EL (cell line): ENCODE results near the gene CCDC142.

Experiments used
- DNase-seq: peaks from one replicate; pipeline ENCODE4 v3.0.0-alpha.2; 2016

CCDC142 gene

GRCh38 chr2:74514368-74515270 lies 31.8 kb upstream of the CCDC142 start, which contains the start of gene TLX2:
TLX2 (plus strand) TSS chr2:74514450; CDS start chr2:74514807, 357 bp downstream.
- DNase-seq: peak; percentile 38

GRCh38 chr2:74513605-74514367 lies 31.0 kb upstream of the CCDC142 start:
- no peak for DNase-seq

GRCh38 chr2:74512744-74513604 lies 30.2 kb upstream of the CCDC142 start:
- DNase-seq: no peak

- peak; percentile 24 for DNase-seq
These were observed 28.5 kb upstream of the CCDC142 start for GRCh38 chr2:74511104-74511989.

GRCh38 chr2:74510272-74510671 lies 27.5 kb upstream of the CCDC142 start:
- DNase-seq: no peak

GRCh38 chr2:74507926-74508520 lies 25.2 kb upstream of the CCDC142 start:
- DNase-seq: peak; percentile 68

- peak; percentile 97 for DNase-seq
These were observed 24.5 kb upstream of the CCDC142 start, which contains the start of gene PCGF1 for GRCh38 chr2:74507145-74507925. PCGF1 (minus strand) TSS chr2:74507695; CDS start chr2:74507668, 27 bp downstream.

GRCh38 chr2:74505448-74506246 lies 22.8 kb upstream of the CCDC142 start:
- no peak for DNase-seq

- DNase-seq: no peak
These were observed 21.8 kb upstream of the CCDC142 start for GRCh38 chr2:74504591-74504990.

- DNase-seq: no peak
These were observed 21.0 kb upstream of the CCDC142 start for GRCh38 chr2:74503506-74504475.

GRCh38 chr2:74502720-74503505 lies 20.1 kb upstream of the CCDC142 start:
- DNase-seq: peak; percentile 85

GRCh38 chr2:74502147-74502719 lies 19.4 kb upstream of the CCDC142 start:
- DNase-seq: no peak

GRCh38 chr2:74501335-74502071 lies 18.7 kb upstream of the CCDC142 start:
- no peak for DNase-seq

- no peak for DNase-seq
These were observed 17.8 kb upstream of the CCDC142 start for GRCh38 chr2:74500578-74500946.

- DNase-seq: no peak
These were observed 17.3 kb upstream of the CCDC142 start for GRCh38 chr2:74499940-74500577.
